ENCODE results near the gene ITPR1.
"Not testable (repeated sequence)": the region's sequence is repeated elsewhere in the genome, so short reads cannot be mapped to it uniquely, and the experiment has no call there.

Gene ITPR1

GRCh38 chr3:4571690-4572334, 78.7 kb downstream of the ITPR1 start:
- peak; percentile 18 for DNase-seq (ENCODE audit: low spot score)

- no peak for DNase-seq (ENCODE audit: low spot score)
Observed at GRCh38 chr3:4573153-4573552, 80.0 kb downstream of the ITPR1 start.

DNA sequence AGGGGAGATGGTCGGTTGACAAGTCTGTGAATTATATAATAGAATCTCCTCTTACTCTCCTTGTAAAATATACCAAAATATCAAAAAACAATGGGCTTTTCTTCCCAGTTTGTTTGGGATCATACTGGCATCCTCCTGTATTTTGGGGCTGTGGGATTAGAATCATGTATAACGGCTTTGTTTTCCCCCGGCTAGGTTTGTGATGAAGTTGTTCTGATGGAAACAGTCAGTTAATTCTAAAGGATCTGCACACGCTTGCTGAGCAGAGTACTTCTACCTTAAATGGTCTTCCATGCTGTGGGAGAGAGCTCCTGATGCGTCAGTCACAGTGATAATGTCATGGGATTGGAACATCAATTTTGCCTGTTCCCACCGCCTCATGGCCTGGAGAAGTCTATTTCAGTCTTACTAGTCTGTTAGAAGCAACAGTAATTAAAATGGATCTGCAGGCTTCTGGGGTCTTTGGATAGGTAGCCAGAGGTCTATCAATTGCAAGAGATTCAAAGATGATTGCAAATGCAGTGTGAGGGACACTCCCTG, 81.3 kb downstream of the ITPR1 start:
- no peak for DNase-seq (ENCODE audit: low spot score)

DNA sequence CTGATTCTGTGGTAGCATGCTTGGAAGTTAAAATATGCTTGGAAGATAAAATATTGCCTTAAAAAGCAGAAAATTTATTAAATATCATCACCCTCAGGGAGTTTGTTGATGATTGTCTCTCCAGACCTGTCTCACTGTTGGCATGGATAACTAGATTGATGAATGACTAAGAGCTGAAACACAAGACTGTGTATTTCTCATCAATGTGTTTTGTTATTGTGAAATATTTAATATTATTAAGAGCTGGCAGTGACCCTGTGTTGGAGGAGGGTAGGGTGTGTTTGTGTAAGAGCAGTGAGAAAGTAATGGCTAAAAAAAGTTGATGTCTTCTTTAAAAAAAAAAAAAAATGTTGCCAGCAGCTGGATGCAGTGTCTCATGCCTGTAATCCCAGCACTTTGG, 82.2 kb downstream of the ITPR1 start:
- DNase-seq (ENCODE audit: low spot score), result no peak

GRCh38 chr3:4577721-4578120, 84.6 kb downstream of the ITPR1 start:
- DNase-seq (ENCODE audit: low spot score), result no peak

DNA sequence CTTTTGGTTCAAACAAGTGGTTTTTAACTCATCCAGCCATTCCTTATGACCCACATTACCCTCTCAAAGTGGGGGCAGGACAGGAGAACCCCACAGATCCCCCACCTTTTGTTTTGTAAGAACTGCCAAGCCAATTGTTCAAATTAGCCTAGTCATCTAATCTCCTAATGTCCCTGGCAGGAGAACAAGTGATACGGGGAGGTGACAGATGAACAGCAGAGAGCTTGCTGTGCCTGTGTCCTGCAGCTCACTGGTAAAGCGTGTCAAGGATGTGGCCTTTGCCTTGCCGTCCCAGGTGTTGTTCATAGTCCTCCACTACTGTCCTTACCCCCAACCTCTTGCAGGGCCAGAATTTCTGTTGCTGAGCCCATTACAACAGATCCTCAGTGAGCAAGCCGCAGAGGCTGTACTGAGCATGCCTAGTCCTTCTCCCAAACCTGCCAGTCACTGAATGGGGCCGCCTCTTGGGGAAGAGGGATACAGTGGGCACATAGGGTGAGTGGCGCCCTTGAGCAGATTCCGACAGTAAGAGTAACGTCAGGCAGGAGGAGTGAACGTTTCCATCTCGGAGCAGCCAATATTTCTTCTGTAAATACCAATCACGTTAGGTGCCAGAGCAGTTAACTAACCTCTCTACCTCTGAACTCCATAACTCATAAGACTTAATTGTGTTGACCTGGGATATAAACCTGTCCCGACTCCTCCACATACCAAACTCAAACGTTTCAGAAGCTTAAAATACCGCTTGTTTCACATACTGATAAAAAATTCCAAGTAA, 87.4 kb downstream of the ITPR1 start:
- DNase-seq (ENCODE audit: low spot score), result no peak

DNA sequence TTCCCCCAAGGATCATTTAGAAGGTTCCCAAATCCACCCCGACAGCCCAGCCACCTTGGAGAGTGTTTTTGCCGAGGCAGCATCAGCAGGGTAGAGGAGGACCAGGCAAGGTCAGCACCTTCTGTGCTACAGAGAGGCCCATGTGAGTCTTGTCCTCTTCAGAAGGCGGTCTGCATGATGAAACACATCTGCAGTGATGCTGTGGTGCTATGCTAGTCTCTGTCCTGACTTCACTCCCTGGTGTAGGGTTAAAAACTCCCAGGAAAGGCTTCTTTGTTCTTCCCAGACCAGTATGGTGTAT, 87.9 kb downstream of the ITPR1 start:
- no peak for DNase-seq (ENCODE audit: low spot score)

GRCh38 chr3:4581498-4581897, 88.3 kb downstream of the ITPR1 start:
- DNase-seq (ENCODE audit: low spot score), result no peak

DNA sequence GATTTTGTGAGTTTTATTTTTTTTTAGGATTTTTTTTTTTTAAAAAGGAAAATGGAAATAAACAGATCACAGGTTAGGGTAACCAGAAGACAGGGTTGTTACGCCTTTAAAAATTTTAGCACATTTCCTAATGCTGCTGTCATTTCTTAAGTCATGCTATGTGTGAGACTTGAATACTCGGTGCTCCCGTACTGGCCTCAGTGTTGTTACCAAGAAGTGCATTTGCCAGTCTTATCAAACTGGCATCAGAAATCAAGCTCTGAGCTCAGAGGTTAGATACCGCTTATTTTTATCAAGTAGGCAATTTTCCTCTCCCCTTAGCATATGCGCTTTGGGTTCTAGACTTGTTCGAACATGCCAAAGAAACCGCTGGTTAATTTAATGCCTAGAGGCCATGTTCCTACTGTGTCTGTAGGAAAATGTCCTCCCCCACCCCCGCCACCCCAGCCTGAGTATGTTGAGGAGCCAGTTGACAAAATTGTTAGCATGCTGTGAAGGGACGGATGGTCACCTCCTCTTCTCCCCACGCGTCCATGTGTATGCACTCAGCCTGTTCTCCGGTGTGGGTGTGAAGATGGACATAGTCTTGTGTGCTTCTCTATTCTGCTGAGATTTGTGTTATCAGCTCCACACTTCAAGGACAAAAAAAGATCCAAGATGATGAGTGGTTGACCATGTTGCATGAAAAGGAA, 88.9 kb downstream of the ITPR1 start:
- DNase-seq (ENCODE audit: low spot score), result no peak

- DNase-seq (ENCODE audit: low spot score), result no peak
Observed at GRCh38 chr3:4582624-4583023, 89.5 kb downstream of the ITPR1 start.

DNA sequence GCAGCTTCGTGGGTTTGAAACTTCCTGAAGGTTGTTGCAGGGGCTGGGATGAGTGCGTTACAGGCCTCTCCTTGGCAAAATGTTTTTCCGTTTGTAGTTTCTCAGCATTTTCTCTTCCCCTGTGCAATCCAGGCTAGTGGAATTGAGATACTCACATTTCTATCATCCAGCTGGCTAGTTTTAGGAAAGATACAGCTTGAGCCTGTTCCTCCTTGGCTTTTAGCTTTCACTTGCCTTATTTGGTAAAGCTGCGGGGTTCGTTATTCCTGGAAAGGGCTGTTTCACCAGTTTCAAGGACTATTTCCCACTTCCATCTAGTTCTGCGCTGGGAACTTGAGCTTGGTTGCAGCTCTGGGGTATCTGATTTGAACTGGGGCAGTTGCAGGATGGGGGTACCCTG, 90.3 kb downstream of the ITPR1 start:
- DNase-seq (ENCODE audit: low spot score), result no peak

- no peak for DNase-seq (ENCODE audit: low spot score)
Observed at GRCh38 chr3:4584456-4585249, 91.5 kb downstream of the ITPR1 start.

- DNase-seq (ENCODE audit: low spot score), result no peak
Observed at GRCh38 chr3:4586381-4586780, 93.2 kb downstream of the ITPR1 start.

GRCh38 chr3:4587061-4587837, 94.1 kb downstream of the ITPR1 start:
- no peak for DNase-seq (ENCODE audit: low spot score)

GRCh38 chr3:4587838-4588105, 94.6 kb downstream of the ITPR1 start:
- DNase-seq (ENCODE audit: low spot score), result no peak

DNA sequence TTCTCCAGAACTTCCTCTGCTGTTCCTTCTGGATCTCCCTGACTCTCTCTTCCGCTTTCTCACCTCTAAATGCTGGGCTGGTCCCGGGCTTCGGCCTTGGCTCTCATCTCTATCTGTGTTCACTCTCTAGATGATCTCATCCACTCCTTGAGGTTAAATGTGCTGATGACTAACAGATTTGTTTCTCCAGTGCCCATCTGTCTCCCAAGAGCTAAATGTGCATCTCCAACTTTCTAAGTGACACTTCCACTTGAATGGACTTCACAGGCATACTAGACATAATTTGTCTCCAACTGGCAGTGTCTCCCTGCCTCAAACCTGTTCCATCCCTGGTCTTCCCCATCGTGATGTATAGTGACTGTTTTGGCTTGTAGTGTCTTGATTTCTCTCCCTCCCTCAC, 95.3 kb downstream of the ITPR1 start:
- no peak for DNase-seq (ENCODE audit: low spot score)

- no peak for DNase-seq (ENCODE audit: low spot score)
Observed at GRCh38 chr3:4589475-4590097, 96.4 kb downstream of the ITPR1 start.

GRCh38 chr3:4590849-4591248, 97.7 kb downstream of the ITPR1 start:
- not testable (repeated sequence) for DNase-seq (ENCODE audit: low spot score)

- no peak for DNase-seq (ENCODE audit: low spot score)
Observed at GRCh38 chr3:4591669-4592068, 98.5 kb downstream of the ITPR1 start.

DNA sequence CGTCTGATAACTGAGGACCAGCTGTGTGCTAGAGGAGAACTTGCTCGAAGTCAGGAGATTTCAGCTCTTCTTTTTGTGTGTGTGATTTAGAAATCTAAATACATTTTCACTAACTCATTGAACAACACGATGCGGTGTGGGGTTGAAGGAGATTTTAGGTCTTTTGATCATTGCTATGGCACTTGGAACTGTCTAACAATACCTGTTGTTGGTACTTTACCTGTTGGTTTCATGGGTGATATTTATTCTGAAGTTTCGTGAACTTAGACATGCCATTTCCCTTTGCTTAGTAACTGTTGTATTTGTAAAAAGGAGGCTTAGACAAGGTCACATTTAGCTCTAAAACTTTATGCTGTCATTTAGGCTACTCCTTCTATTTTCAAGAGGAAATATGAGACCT, 99.9 kb downstream of the ITPR1 start:
- no peak for DNase-seq (ENCODE audit: low spot score)

DNA sequence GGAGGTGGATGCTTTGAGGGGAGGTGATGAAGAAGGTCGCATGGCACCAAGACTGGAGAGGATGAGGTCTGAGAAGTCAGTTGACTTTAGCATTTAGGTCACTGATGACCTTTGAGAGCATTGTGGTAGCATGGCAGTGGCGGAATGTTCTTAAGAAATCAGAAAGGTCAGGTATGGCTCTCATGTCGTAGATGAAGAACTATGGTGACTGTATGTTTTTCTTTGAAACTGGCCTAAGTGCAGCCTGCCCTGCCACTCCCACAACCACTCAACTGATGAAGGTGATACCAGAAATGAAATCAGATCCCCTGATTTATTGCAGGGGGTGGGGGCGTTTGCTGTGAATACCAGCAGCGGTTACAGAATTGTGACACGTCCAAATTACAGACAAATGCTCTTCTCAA, 102.6 kb downstream of the ITPR1 start:
- no peak for DNase-seq (ENCODE audit: low spot score)
